ENCODE measurements around the gene CHCT1. TPM values are rescaled to one million over a fixed set of nuclear protein-coding genes. Genes with fewer than 3 reads are reported as not detected.
A peak's percentile ranks its signal among the peaks of the same experiment; 100 is the strongest.

CHCT1 gene
- total and polyA plus RNA-seq, 8 donors = 0.45 TPM; not detected in 7

- Histone ChIP-seq H3K36me3 (peaks cover 0 to 91% of the 10 kb centered on the region in 2 donors), H3K9me3 (no peaks in the 10 kb centered on the region), H3K27ac (no peak overlapping the region), H3K27me3 (no peaks in the 10 kb centered on the region), H3K4me3 (no peak overlapping the region), H3K4me1 (no peaks in the 10 kb centered on the region)
- intact Hi-C loops (cut with DNase I) = no loop called here
- TF ChIP-seq, protein P1, sequence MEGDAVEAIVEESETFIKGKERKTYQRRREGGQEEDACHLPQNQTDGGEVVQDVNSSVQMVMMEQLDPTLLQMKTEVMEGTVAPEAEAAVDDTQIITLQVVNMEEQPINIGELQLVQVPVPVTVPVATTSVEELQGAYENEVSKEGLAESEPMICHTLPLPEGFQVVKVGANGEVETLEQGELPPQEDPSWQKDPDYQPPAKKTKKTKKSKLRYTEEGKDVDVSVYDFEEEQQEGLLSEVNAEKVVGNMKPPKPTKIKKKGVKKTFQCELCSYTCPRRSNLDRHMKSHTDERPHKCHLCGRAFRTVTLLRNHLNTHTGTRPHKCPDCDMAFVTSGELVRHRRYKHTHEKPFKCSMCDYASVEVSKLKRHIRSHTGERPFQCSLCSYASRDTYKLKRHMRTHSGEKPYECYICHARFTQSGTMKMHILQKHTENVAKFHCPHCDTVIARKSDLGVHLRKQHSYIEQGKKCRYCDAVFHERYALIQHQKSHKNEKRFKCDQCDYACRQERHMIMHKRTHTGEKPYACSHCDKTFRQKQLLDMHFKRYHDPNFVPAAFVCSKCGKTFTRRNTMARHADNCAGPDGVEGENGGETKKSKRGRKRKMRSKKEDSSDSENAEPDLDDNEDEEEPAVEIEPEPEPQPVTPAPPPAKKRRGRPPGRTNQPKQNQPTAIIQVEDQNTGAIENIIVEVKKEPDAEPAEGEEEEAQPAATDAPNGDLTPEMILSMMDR (IDR thresholded peaks at IDR 0.05) = no peak
- DNase-seq (no peak), ATAC-seq (no peak)
Measured at GRCh38 chr17:60455378-60455777, 33.1 kb downstream of the CHCT1 start.

DNA sequence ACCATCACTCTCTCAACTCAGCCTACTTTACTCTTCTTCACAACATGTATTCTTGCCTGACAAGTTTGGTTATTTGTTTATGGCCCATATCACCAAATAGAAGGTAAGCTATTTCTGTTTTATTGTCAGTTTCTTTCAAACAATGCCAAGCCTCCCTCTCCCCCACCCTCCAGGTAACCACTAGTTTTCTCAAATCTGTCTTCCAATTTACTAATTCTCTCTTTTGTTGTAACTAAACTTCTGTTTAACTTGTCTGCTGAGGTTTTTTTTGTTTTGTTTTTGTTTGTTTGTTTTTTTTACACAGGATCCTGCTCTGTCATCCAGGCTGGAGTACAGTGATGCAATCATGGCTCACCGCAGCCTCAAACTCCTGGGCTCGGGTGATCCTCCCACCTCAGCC, 34.9 kb downstream of the CHCT1 start:
- no peaks in the 10 kb centered on the region for H3K27me3 ChIP-seq
- H3K4me3 ChIP-seq = no peak overlapping the region
- no peak for ATAC-seq
- H3K9me3 ChIP-seq = no peaks in the 10 kb centered on the region
- TF ChIP-seq, protein P1 (IDR thresholded peaks at IDR 0.05) = no peak
- no peak overlapping the region for H3K27ac ChIP-seq
- H3K4me1 ChIP-seq = no peaks in the 10 kb centered on the region
- intact Hi-C loops (cut with DNase I) = no loop called here
- no peak for DNase-seq
- peaks cover 0 to 89% of the 10 kb centered on the region in 2 donors for H3K36me3 ChIP-seq

GRCh38 chr17:60461584-60461983, 39.3 kb downstream of the CHCT1 start:
- intact Hi-C loops (cut with DNase I) = no loop called here
- no peak for DNase-seq
- H3K27ac ChIP-seq = no peak overlapping the region
- ATAC-seq = no peak
- no peaks in the 10 kb centered on the region for H3K4me1 ChIP-seq
- TF ChIP-seq, protein P1 (IDR thresholded peaks at IDR 0.05) = no peak
- H3K9me3 ChIP-seq = no peaks in the 10 kb centered on the region
- peaks cover 0 to 98% of the 10 kb centered on the region in 2 donors for H3K36me3 ChIP-seq
- no peaks in the 10 kb centered on the region for H3K27me3 ChIP-seq
- H3K4me3 ChIP-seq = no peak overlapping the region

- Histone ChIP-seq H3K36me3 (peaks cover 0 to 81% of the 10 kb centered on the region in 2 donors), H3K27me3 (no peaks in the 10 kb centered on the region), H3K4me3 (no peak overlapping the region), H3K9me3 (no peaks in the 10 kb centered on the region), H3K4me1 (peaks cover 0 to 3% of the 10 kb centered on the region in 2 donors), H3K27ac (no peak overlapping the region)
- ATAC-seq = no peak
- intact Hi-C loops (cut with DNase I) = no loop called here
- TF ChIP-seq, protein P1 (IDR thresholded peaks at IDR 0.05) = no peak
- DNase-seq = peak in 1 of 4 donors; percentile 35
Measured at GRCh38 chr17:60463157-60463835, 41.0 kb downstream of the CHCT1 start.

DNA sequence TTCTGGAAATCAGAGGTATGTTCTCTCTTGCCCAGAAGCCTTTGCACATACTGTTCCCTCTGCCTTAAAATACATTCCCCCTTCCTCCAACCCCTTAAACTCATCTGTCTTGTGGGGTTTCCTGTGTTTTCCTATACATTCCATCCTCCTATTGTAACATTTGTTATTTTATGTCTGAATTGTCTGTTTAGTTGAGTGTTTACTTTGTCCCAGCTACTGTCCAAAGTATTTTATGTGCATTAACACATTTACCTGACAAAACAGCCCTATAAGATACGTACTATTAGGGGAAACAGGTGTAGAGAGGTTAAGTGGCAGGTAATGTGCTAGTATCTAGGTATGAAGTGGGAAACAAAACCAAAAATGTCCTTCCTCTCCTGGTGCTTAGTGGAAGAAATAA, 42.1 kb downstream of the CHCT1 start:
- H3K27me3 ChIP-seq = no peaks in the 10 kb centered on the region
- no peak overlapping the region for H3K27ac ChIP-seq
- DNase-seq (no peak), ATAC-seq (no peak)
- H3K9me3 ChIP-seq = no peaks in the 10 kb centered on the region
- intact Hi-C loops (cut with DNase I) = no loop called here
- H3K4me1 ChIP-seq = peaks cover 0 to 8% of the 10 kb centered on the region in 2 donors
- peaks cover 0 to 70% of the 10 kb centered on the region in 2 donors for H3K36me3 ChIP-seq
- TF ChIP-seq, protein P1 (IDR thresholded peaks at IDR 0.05) = no peak
- H3K4me3 ChIP-seq = no peak overlapping the region

Measured in left lung (tissue), 10 donors.